Activated CD8-positive, alpha-beta memory T cell treated with anti-CD3 and anti-CD28 coated beads, Interleukin-2, amount 50 U/mL, for 48 hours (primary cell): ENCODE measurements around the gene CDH6.

Experiments
- DNase-seq: peaks from one replicate; pipeline ENCODE4 v3.0.0-alpha.2; 2020

Gene CDH6

DNA sequence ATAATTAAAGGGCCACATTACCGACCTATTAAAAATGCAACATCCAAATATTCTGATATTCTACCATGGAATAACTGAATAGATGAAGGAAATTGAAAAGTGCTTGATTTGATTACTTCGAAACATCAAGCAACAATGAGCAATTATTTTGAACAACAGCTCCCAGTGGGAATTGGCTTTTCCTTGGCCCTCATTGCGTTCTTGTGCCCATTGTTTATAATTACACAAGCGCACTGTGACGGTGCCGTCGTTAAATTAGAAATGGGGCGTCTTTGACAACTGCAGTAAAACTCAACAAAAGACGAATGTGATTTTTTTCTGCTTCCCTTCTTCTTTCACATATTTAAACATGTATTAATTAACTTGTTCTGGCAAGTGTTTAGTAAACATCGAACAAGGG, 61.6 kb downstream of the CDH6 start:
- no peak for DNase-seq

DNA sequence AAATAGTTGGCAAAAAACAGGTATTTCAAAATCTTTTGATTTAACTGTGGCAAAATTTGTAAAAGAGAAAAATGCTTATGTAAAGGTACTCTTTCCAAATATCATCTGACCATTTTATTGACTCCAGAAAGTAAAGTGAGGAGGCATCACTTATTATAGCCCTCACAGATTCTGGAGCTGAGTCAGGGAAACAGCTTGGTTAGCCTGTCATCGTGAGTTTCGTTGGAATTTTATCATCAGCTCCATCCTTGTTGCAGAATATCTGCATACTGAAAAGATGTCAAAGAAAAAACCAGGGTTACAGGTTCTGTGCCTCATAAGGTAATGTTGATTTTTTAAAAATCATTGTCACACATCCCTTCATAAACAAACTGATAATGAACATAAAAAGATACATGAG, 74.8 kb downstream of the CDH6 start:
- no peak for DNase-seq

DNA sequence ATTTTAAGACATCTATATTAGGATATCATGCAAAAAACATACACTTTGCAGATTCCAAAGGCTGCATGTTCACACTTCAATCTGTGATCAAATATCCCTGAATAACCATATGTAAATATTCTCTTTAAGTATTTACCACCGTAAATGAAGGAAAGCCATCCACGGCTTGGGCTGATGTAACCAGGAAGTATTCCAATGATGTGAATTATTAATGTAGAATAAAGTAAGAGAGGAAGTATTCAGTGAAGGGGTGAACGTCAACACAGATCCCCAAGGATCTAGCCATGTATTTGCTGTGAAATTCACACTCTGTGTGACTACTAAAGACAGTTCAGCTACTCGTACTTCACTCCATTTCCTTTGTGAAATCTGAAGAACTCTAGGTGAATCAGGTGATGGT, 75.2 kb downstream of the CDH6 start:
- DNase-seq, result no peak

DNA sequence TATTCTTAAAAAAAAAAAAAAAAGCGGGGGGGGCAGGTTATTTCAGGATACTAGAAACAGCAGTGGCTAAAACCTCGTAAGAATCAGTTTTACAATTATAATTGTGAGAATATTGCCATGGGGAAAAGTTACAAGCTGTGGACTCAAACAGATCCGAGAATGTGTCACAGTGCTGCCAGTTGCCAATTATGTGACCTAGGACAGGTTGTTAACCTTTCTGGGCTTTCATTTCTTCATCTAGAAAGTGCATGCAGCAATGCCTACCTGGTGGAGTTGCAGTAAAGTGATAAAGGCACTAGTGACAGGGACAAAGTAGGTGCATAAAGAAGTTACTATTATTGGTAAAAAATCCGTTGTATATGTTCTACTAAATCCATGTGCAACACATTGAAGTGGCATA, 75.8 kb downstream of the CDH6 start:
- no peak for DNase-seq

DNA sequence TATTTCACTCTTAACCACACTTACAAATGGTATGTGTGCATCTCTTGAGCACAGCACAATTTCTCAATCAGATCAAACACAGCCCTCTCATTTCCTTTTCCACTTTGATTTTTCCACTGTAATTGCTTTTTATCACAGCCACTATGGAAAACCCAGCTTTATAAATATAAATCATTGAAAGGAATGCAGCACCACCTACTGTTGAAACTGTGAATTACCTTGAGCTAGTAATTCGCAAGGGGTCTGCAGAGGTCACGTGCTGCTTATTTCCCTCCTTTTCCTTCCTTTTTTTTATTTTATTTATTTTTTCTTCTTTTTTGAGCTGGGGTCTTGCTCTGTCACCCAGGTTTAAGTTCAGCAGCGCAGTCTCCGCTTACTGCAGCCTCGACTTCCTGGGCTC, 76.9 kb downstream of the CDH6 start:
- DNase-seq, result no peak

DNA sequence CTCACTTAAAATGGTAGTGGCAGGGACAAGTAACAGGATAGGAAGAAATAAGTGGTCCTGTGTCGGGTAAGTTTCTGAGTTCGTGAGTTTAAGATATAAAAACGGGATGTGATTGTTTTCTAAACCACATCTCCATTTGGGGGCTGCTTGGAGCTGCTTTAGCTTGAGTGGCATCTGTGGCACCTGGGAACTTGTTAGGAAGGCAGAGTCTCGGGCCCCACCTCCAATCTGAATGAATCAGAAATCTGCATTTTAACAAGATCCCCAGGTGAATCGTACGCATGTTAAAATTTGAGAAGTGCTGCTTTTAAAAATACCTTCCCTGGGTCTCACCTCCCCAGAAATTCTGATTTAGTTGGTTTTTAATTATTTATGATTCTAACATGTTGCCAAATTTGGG, 78.1 kb downstream of the CDH6 start:
- DNase-seq, result no peak

DNA sequence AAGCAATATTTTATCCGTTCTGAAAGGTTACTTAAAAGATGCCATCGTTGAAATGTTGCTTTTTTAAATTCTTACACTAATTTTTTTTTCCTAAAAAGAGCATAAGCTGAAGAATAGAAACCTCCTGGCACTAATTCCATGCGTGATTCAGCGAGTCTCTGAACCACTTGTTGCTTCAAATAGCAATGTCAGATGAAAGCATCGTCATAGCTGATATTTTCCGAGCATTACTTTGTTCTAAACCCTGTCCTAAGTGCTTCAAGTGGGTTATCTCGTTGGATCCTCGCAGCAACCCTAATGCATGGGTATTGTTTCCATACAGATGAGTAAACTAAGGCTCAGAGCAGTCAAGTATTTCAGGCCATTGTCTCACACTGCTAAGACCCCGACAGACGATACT, 79.7 kb downstream of the CDH6 start:
- no peak for DNase-seq

DNA sequence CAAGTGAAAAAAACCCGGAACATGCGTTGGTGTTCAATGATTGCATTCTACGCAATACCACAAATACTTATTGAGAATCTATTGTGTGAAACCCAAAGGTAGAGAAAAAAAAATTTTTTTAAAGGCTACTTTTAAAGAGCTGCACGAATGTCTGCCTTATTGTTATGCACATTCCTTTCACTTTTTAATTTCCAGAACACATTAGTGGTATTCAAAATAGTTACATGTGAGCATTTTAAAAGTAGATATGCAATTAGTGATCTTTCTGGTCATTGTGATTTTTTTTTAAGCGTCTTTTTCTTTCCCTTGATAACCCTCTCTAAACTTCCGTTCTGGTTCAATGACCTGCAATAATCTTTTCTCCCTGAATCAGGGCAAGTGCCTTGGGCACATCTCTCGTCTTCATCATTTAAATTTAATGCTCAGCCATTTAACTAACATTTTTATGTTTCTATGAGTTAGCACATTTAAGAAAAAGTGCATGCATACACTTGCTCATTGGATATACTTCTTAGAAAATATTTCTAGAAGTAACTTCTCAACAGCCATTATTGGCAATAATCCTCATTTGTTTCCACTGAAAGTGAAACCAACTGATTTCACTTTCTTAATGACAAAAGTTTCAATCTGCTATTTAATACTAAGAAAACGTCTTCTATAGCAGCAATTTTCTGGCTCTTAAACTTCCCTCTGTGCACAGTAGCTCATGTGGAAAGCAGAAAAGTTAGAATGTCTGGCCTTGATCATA, 80.3 kb downstream of the CDH6 start:
- DNase-seq, result no peak

DNA sequence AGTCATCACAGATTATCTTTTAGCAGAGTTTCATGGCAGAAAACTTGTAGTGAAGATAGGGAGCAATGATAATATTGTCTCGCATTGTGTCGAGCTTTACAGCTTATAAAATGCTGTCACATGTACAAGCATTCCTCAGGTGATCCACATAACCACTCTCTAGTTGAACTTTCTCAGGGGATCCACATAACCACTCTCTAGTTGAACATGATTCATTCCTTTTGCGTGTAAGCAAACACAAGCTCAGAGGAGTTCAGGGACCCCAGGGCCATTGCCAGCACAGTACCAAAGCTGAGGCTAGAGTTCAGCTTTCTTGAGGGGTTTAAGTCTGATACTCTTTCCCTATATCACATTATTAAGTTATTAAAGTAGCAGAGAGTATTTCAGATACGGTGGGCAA, 86.7 kb downstream of the CDH6 start:
- DNase-seq, result no peak

DNA sequence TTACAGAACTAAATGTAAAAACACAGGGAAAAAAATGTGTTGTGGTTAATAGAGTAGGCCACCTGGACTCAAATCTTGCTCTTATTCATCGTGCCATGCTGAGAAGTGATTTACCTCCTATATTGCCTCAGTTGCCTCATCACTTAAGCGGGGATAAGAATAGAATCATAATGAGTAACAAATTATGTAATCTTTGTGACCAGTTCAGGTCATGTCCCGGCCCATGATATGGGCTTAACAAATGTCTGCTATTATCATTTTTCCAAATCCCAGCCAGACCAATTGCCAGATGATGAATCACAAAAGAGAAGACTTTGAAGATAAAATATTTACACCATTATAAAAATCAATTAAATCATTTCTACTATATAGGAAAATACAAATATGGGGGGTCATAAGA, 89.8 kb downstream of the CDH6 start:
- no peak for DNase-seq

DNA sequence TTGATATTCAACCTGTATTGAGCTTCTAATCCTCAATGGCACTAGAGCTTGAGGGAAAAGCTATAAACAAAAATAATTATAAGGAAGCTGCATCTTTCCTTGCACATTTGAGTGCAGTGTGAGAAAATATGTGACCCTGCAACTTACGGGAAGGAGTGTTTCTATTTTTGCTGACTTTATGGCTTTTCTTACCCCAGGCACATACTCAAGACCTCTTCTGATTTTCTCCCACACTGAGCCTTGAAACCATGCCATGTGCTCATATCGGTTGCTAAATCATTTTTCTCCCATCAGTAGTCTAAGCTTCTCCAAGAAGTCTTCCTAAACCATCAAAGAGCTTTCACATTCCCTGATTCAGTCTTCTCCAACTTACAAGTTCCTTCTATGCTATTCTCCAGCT, 91.5 kb downstream of the CDH6 start:
- DNase-seq, result no peak

DNA sequence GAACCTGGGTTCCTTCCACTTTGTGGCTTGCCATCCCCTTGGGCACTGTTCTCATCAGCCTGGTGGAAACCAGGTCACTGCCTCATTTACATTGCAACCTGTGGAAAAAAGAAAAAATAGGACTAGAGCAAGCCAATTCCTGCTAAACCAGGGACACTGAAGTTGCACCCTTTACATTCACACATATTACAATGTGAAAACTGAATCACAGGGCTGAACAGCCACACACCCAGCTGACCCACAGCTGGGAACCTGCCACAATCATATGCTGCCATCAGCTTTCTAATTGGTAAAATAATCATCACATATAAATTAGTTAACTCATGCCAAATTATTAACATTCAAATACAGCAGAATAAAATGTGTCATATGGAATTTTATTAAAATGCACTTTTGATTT, 94.5 kb downstream of the CDH6 start:
- no peak for DNase-seq

DNA sequence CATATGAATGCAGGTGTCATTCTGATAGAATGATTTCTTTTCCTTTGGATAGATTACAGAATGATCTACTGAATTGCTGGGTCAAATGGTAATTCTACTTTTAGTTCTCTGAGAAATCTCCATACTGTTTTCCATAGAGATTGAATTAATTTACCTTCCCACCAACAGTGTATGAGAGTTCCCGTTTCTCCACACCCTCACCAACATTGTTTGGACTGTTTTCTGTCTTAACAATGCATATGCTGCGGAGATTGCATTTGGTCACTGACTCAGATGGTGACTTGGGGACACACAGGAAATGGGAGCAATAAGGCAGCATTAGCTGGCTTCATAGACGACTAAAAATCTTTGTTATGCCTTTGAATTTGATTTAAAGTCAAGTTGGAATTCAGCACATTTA, 95.9 kb downstream of the CDH6 start:
- no peak for DNase-seq

DNA sequence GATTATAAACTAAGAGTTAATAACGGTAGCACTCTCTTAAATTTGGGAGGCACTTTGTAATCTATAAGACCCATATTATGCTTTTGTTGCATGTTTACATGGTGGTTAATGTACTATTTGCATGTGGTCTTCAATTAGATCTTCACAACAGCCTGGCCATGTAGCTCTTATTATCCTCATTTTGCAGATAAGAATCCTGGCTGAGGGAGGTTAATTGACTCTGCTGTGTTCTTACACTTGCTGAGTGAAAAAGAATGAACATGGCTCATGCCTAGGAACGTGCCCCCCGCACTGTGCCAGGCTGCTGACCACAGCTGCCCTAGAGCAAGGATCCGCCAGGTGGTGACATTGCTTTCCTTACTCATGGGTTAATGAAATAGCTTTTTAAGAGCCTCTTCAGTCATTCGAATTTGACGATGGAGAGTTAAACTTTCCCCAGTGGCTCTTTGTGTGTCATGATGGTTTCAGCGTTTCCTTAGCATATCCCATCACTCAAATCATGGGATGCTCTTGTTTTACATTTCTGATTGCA, 97.9 kb downstream of the CDH6 start:
- DNase-seq, result no peak

DNA sequence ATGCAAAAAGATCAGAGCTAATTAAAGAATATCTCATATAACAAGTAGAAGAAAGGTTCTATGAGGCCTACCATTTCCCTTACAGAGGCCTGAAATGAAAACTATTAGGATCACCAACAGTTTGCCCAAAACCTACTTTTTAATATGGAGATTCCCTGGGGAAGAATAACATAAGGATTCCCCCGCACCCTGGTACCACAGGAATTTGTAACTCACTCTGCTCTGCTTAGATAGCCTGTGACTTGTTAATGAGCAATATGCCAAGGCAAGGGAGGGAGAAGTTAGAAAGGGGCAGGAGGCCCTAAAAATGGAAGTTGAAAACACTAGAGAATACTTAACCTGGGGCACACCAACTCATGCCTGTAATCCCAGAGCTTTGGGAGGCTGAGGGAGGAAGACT, 107.0 kb downstream of the CDH6 start:
- DNase-seq, result no peak

DNA sequence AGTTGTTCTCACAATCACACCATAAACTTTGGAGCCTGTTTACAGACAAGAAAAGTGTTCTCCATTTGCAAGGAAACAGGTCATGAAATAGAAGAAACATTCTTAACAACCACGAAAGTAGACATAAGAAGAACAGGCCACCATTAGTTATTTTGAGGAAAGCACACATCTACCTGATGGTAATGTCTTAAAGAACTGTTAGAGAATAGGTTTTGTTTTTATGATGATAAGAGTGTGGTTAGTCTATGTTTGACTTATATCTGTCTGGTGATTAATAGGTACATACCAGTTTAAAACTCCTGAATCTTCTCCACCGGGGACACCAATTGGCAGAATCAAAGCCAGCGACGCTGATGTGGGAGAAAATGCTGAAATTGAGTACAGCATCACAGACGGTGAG, 108.3 kb downstream of the CDH6 start:
- no peak for DNase-seq

DNA sequence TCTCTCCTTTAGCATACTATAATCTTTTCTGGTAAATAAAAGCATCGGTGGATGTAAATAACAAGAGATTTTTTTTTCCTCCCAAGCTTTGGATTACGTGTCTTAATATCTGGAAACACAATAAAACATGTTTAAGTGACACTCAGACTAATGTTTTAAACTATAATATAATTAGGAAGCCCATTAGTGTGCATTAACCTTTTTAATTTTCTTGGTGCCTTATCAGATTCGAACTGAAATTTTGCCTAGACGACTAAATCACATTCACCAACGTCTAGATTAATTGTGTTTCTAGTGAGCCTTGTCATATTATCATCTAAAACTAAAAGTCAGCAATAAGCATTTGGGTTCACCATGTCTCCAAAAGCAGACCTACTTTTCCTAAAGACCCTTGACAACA, 110.2 kb downstream of the CDH6 start:
- no peak for DNase-seq

DNA sequence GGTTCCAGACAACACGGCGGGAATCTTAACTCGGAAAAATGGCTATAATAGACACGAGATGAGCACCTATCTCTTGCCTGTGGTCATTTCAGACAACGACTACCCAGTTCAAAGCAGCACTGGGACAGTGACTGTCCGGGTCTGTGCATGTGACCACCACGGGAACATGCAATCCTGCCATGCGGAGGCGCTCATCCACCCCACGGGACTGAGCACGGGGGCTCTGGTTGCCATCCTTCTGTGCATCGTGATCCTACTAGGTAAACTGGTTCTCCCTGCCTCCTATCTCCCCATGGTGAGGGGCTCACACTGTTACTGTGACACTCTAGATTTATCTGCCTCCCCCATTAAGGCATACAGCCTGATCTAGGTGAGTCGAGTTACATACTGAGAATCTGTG, 124.2 kb downstream of the CDH6 start:
- no peak for DNase-seq

DNA sequence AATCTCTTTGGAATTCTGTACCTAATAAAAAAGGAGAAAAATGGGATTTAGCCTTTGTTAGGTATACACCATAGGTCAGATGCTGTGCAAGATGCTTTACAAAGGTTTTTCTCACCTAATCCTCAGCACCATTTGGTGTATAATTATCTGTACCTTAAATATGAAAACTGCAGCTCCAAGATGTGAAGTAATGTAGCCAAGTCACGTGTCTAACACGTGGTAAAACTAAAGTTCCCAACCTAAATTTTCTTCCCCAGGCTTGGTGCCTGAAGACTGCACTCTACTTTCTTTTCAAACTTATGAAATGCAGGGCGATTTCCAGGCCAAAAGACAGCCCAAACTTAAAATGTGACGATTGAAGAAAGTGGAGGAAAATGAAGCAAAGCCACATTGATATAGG, 125.8 kb downstream of the CDH6 start:
- DNase-seq, result no peak

DNA sequence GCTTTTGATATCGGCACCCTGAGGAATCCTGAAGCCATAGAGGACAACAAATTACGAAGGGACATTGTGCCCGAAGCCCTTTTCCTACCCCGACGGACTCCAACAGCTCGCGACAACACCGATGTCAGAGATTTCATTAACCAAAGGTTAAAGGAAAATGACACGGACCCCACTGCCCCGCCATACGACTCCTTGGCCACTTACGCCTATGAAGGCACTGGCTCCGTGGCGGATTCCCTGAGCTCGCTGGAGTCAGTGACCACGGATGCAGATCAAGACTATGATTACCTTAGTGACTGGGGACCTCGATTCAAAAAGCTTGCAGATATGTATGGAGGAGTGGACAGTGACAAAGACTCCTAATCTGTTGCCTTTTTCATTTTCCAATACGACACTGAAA, 129.5 kb downstream of the CDH6 start:
- no peak for DNase-seq

DNA sequence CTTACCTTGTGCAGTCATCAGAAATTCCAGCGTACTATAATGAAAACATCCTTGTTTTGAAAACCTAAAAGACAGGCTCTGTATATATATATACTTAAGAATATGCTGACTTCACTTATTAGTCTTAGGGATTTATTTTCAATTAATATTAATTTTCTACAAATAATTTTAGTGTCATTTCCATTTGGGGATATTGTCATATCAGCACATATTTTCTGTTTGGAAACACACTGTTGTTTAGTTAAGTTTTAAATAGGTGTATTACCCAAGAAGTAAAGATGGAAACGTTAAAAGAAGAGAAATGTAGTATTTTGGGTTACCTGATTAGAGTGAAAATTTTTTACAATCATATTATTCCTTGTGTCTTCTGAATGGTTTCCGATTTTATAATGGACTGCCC, 131.4 kb downstream of the CDH6 start:
- DNase-seq, result no peak

DNA sequence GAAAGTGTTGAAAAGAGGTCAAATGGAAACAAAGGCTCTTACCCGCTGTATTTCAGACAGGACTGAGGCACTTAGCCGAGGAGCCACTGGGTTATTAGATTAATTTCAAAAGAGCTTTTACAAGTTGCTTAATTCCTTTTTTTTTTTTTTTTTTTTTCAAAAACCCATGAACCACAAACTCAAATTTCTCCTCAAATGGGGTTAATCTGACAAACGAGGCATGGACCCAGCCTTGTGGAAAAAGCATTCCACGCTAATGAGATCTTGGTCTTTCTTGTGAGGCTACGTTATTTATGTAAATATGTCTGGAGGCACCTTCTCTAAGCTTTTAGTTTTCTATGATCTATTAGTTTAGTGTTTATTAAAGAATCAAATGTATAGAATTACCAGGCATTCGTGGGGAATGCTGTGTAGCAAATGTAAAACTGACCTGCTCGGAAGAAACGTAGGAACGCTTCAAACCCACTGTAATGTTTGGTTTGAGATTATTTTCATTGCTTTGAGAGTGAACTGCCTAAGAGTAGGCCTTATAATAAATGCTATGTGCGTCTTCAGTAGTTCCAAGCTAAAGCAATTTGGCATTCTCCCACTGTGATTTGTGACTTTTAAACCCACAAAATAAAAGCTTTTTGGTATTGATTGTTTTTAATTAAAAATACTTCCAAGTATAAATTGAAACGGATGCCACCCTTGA, 134.7 kb downstream of the CDH6 start:
- DNase-seq, result no peak

DNA sequence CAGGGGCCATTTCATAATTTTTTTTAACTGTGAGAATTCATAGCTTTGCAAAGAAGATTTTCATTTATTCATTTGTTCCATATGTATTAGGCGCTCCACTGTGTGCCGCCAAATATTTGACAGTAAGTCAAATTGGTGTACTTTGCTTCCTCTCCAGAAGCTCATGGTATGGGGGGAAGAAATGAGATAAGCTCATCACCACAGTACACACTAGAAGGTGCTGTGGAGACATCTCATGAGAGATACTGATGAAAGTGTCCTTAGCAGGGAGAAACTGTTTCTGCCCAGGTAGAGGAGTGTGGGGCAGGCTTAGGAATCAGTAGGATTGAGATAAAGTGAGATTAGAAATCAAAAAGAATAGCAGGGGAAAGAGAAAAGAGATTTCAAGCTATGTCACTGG, 136.2 kb downstream of the CDH6 start:
- no peak for DNase-seq

DNA sequence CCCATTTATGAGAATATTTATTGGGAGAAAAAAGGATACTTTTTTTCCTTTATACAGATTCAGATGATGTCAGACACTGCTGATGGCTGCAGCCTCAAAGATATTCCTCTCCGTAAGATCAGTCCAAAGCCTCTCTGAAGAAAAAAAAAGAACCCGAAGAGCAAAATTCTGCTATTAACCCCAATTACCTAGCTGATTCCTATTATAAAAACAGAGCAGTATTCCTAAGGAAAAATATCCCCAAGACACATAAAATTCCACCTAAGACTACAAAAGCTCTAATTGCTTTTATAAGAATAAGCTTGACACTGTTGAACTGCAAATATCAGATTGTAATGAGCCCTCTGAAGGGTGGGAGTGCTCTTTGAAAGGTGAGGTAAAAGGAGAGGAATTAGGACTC, 138.7 kb downstream of the CDH6 start:
- DNase-seq, result no peak

DNA sequence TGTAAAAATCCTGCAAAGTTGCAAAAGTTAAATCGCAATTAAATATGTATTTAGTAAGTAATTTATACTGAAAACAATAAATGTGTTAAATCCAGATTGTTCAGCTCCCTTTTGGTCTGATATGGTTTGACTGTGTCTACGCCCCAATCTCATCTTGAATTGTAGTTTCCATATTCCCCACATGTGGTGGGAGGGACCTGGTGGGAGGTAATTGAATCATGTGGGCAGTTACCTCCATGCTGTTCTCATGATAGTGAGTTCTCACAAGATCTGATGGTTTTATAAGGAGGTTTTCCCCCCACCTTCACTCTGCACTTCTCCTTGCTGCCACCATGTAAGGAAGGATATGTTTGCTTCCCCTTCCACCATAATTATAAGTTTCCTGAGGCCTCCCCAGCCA, 140.0 kb downstream of the CDH6 start:
- DNase-seq, result no peak
